Activated CD8-positive, alpha-beta memory T cell treated with anti-CD3 and anti-CD28 coated beads for 24 hours (primary cell): ENCODE measurements around the gene MYO3A.
"Not testable (repeated sequence)": the region's sequence is repeated elsewhere in the genome, so short reads cannot be mapped to it uniquely, and the experiment has no call there.

Experiments
- DNase-seq: peaks from one replicate; pipeline ENCODE4 v3.0.0-alpha.2; 2020

MYO3A gene

GRCh38 chr10:26093229-26093628 is 159.2 kb downstream of the MYO3A start:
- no peak for DNase-seq

- no peak for DNase-seq
Measured at GRCh38 chr10:26095781-26096180, 161.8 kb downstream of the MYO3A start.

GRCh38 chr10:26097549-26097948 is 163.5 kb downstream of the MYO3A start:
- not testable (repeated sequence) for DNase-seq

- no peak for DNase-seq
Measured at GRCh38 chr10:26112532-26112931, 178.5 kb downstream of the MYO3A start.

- no peak for DNase-seq
Measured at GRCh38 chr10:26138613-26139012, 204.6 kb downstream of the MYO3A start.

GRCh38 chr10:26156019-26156418 is 222.0 kb downstream of the MYO3A start:
- no peak for DNase-seq

GRCh38 chr10:26157734-26158133 is 223.7 kb downstream of the MYO3A start:
- no peak for DNase-seq

- DNase-seq, result no peak
Measured at GRCh38 chr10:26169466-26169865, 235.4 kb downstream of the MYO3A start.

GRCh38 chr10:26172131-26172530 is 238.1 kb downstream of the MYO3A start:
- DNase-seq, result no peak

GRCh38 chr10:26173837-26174236 is 239.8 kb downstream of the MYO3A start:
- DNase-seq, result no peak

GRCh38 chr10:26177341-26177740 is 243.3 kb downstream of the MYO3A start:
- no peak for DNase-seq

GRCh38 chr10:26194275-26194674 is 260.2 kb downstream of the MYO3A start:
- no peak for DNase-seq

- DNase-seq, result no peak
Measured at GRCh38 chr10:26197248-26197647, 263.2 kb downstream of the MYO3A start.

- no peak for DNase-seq
Measured at GRCh38 chr10:26198119-26198518, 264.1 kb downstream of the MYO3A start.

GRCh38 chr10:26199841-26200240 is 265.8 kb downstream of the MYO3A start:
- DNase-seq, result no peak

GRCh38 chr10:26205223-26205622 is 271.2 kb downstream of the MYO3A start:
- DNase-seq, result no peak

- no peak for DNase-seq
Measured at GRCh38 chr10:26211781-26212444, 277.9 kb downstream of the MYO3A start.

GRCh38 chr10:26212511-26212910 is 278.5 kb downstream of the MYO3A start:
- DNase-seq, result no peak

GRCh38 chr10:26213157-26213800 is 279.2 kb downstream of the MYO3A start:
- DNase-seq, result no peak

- DNase-seq, result no peak
Measured at GRCh38 chr10:26214004-26214403, 280.0 kb downstream of the MYO3A start.

GRCh38 chr10:26214551-26215395 is 280.7 kb downstream of the MYO3A start:
- DNase-seq, result no peak

GRCh38 chr10:26215396-26215934 is 281.4 kb downstream of the MYO3A start:
- no peak for DNase-seq

- DNase-seq, result peak; percentile 69
Measured at GRCh38 chr10:26215935-26216584, 282.0 kb downstream of the MYO3A start.
